ENCODE results near the gene ARL5C.

ARL5C gene

DNA sequence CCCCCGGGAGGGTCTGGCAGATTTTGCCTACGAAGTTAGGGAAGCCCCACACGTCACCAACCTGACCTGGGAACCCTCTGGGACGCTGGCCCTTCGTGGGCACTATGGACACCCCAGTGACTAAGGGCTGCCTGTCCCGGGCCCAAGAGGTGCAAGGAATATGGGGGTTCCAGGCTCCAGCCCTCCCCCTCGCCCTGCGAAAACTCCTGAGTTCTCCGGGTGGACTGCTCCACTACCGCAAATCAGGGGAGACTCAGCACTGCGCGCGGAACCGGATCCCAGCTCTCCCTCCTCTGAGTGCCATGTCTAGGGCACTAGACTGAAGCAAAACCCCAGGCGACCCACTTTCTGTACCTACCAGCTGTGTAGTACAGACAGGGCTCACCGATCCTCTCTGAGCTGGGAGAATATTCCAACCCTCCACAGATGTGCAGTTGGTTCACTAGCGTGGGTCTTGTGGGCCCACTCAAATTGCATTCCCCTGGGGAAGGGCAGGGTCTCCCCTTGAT, at the start of gene ARL5C:
Gene ARL5C (minus strand): TSS at position 321 of the 509 bp plus-strand sequence. CDS start 401 bp downstream, outside the sequence.
- H3K9ac ChIP-seq (ENCODE audit: low read length in 5 of 5) = peak within 1 kb of the TSS in 4 of 5 donors; percentile 4 to 78 (median 58)
- H3K36me3 ChIP-seq (ENCODE audit: control insufficient read depth in 5 of 5, insufficient read depth in 5 of 5, low read length in 5 of 5) = no peaks in the 10 kb centered on the region
- H3K27me3 ChIP-seq (ENCODE audit: control insufficient read depth in 5 of 5, insufficient read depth in 4 of 5, low read length in 5 of 5) = peaks cover 0 to 2% (median 0%) of the 10 kb centered on the region in 5 donors
- H3K27ac ChIP-seq (ENCODE audit: low read depth, low read length) = no peak within 1 kb of the TSS
- H3K4me1 ChIP-seq (ENCODE audit: control insufficient read depth in 5 of 5, insufficient read depth in 5 of 5, low read length in 5 of 5) = peaks cover 0 to 46% (median 25%) of the 10 kb centered on the region in 5 donors
- peak within 1 kb of the TSS; percentile 70 to 87 (median 76) for H3K4me3 ChIP-seq (ENCODE audit: low read depth in 1 of 5, low read length in 5 of 5)
- H3K9me3 ChIP-seq (ENCODE audit: control insufficient read depth in 5 of 5, low read length in 5 of 5) = no peaks in the 10 kb centered on the region

DNA sequence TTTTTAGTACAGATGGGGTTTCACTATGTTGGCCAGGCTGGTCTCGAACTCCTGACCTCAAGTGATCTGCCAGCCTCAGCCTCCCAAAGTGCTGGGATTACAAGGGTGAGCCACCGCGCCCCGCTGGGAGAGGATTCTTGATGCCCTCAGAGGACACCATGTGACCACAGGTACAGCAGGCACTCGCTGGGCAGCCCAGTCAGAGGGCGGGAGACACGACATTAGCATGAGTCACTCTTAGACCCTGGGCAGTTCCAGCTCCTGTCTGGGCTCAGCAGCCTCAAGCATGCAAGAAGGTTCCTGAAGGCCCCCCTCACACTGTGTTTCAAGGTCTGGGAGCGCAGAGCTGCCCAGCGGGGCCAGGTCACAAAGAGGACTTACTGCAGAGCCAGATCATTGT, 47.9 kb upstream of the ARL5C start:
- Histone ChIP-seq H3K4me3 (ENCODE audit: low read depth in 1 of 5, low read length in 5 of 5) (no peak overlapping the region), H3K27ac (ENCODE audit: low read depth, low read length) (no peak overlapping the region), H3K36me3 (ENCODE audit: control insufficient read depth in 5 of 5, insufficient read depth in 5 of 5, low read length in 5 of 5) (no peaks in the 10 kb centered on the region), H3K27me3 (ENCODE audit: control insufficient read depth in 5 of 5, insufficient read depth in 4 of 5, low read length in 5 of 5) (peaks cover 0 to 28% (median 22%) of the 10 kb centered on the region in 5 donors), H3K4me1 (ENCODE audit: control insufficient read depth in 5 of 5, insufficient read depth in 5 of 5, low read length in 5 of 5) (peaks cover 2 to 31% (median 28%) of the 10 kb centered on the region in 5 donors), H3K9ac (ENCODE audit: low read length in 5 of 5) (no peak overlapping the region), H3K9me3 (ENCODE audit: control insufficient read depth in 5 of 5, low read length in 5 of 5) (no peaks in the 10 kb centered on the region)

DNA sequence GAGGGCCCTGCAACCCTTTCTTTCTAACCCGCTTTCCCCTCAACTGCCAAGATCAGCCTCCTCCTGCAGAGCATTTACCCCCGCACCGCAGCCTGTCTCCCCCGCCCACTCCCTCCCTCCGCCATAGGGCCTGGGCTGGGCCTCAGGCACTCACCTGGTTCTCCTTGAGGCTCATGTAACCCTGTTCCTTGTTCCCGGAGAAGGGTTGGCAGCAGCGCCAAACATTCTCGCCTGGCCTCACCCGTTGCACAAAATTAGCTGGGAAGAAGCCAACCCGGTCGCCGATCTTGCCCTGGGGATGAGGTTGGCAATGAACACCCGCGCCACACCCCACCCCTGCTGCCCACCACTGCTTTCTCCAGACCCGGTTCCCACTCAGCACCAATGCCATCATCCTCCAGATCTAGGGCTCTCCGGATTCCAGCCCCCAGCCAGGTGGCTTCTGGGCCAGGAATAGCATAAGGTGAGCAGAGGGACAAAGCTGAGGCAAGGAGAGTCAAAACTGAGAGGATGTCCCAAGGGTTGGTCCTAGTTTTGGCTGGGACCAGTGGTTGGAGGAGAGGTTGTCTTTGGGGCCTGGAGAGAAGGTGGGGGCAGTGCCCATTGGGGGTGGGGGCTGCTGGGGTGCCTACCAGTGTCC, 47.0 kb upstream of the ARL5C start:
- no peak overlapping the region for H3K27ac ChIP-seq (ENCODE audit: low read depth, low read length)
- no peak overlapping the region for H3K4me3 ChIP-seq (ENCODE audit: low read depth in 1 of 5, low read length in 5 of 5)
- H3K9ac ChIP-seq (ENCODE audit: low read length in 5 of 5) = no peak overlapping the region
- H3K4me1 ChIP-seq (ENCODE audit: control insufficient read depth in 5 of 5, insufficient read depth in 5 of 5, low read length in 5 of 5) = peaks cover 2 to 35% (median 32%) of the 10 kb centered on the region in 5 donors
- H3K9me3 ChIP-seq (ENCODE audit: control insufficient read depth in 5 of 5, low read length in 5 of 5) = no peaks in the 10 kb centered on the region
- H3K36me3 ChIP-seq (ENCODE audit: control insufficient read depth in 5 of 5, insufficient read depth in 5 of 5, low read length in 5 of 5) = no peaks in the 10 kb centered on the region
- peaks cover 0 to 32% (median 23%) of the 10 kb centered on the region in 5 donors for H3K27me3 ChIP-seq (ENCODE audit: control insufficient read depth in 5 of 5, insufficient read depth in 4 of 5, low read length in 5 of 5)

DNA sequence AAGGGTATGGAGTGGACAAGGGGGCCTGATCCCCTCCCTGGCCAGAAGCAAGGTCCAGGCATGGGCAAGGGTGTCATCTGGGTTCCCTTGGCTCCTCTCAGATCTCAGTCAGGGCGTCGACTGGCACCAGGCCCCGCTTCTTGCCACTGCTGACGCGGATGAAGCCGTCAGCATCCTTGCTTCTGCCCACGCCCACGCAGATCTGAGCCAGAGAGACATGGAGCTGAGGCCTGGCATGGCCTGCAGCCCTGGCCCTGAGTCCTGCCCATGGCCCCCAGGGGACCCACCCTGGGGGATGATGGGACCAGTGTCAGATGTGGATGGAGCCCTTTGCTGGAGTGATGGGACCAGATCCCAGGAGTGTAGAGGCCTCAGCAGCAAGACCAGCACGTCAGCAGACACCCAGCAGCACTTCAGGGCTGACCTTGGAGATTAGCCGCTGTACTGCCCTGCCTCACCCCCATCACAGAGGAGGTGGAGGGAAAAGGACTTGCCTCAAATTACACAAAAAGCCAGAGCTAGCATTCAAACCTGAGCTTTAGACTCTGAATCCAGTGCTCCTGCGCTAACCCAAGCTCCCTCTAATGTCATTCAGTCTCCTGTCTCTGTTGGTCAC, 46.3 kb upstream of the ARL5C start:
- H3K27me3 ChIP-seq (ENCODE audit: control insufficient read depth in 5 of 5, insufficient read depth in 4 of 5, low read length in 5 of 5) = peaks cover 0 to 32% (median 22%) of the 10 kb centered on the region in 5 donors

DNA sequence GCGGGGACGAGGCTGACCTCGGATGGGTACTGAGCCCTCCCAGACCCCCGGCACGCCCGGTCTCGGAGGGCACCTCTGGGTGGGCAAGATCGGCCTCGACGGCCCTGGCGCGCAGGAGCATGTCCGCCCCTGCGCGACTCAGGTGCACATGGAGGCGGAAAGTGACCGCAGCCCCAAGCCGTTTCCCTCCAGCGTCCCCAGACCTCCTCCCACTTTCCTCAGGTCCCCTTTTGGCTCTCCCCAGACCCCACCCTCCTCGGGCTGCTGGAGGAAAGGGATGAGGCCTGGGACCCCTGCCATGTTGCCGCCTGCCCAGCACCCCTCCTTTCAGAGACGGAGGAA, 44.1 kb upstream of the ARL5C start:
- H3K27me3 ChIP-seq (ENCODE audit: control insufficient read depth in 5 of 5, insufficient read depth in 4 of 5, low read length in 5 of 5) = peaks cover 0 to 23% (median 17%) of the 10 kb centered on the region in 5 donors
- H3K4me3 ChIP-seq (ENCODE audit: low read depth in 1 of 5, low read length in 5 of 5) = peak overlapping the region in 3 of 5 donors; percentile 44 to 57 (median 50)
- no peaks in the 10 kb centered on the region for H3K9me3 ChIP-seq (ENCODE audit: control insufficient read depth in 5 of 5, low read length in 5 of 5)
- H3K4me1 ChIP-seq (ENCODE audit: control insufficient read depth in 5 of 5, insufficient read depth in 5 of 5, low read length in 5 of 5) = peaks cover 2 to 35% (median 32%) of the 10 kb centered on the region in 5 donors
- peaks cover 1 to 6% (median 2%) of the 10 kb centered on the region in 5 donors for H3K36me3 ChIP-seq (ENCODE audit: control insufficient read depth in 5 of 5, insufficient read depth in 5 of 5, low read length in 5 of 5)
- no peak overlapping the region for H3K27ac ChIP-seq (ENCODE audit: low read depth, low read length)
- H3K9ac ChIP-seq (ENCODE audit: low read length in 5 of 5) = peak overlapping the region in 2 of 5 donors; percentile 23 to 45

More for the DNA sequence above, 46.3 kb upstream of the ARL5C start:
- H3K36me3 ChIP-seq (ENCODE audit: control insufficient read depth in 5 of 5, insufficient read depth in 5 of 5, low read length in 5 of 5) = no peaks in the 10 kb centered on the region
- H3K4me1 ChIP-seq (ENCODE audit: control insufficient read depth in 5 of 5, insufficient read depth in 5 of 5, low read length in 5 of 5) = peaks cover 2 to 35% (median 32%) of the 10 kb centered on the region in 5 donors
- no peak overlapping the region for H3K27ac ChIP-seq (ENCODE audit: low read depth, low read length)
- H3K9ac ChIP-seq (ENCODE audit: low read length in 5 of 5) = no peak overlapping the region
- no peak overlapping the region for H3K4me3 ChIP-seq (ENCODE audit: low read depth in 1 of 5, low read length in 5 of 5)
- no peaks in the 10 kb centered on the region for H3K9me3 ChIP-seq (ENCODE audit: control insufficient read depth in 5 of 5, low read length in 5 of 5)

GRCh38 chr17:39209317-39210092, 43.5 kb upstream of the ARL5C start:
- H3K4me1 ChIP-seq (ENCODE audit: control insufficient read depth in 5 of 5, insufficient read depth in 5 of 5, low read length in 5 of 5) = peaks cover 2 to 35% (median 32%) of the 10 kb centered on the region in 5 donors
- H3K9ac ChIP-seq (ENCODE audit: low read length in 5 of 5) = peak overlapping the region in 3 of 5 donors; percentile 23 to 45 (median 40)
- no peaks in the 10 kb centered on the region for H3K9me3 ChIP-seq (ENCODE audit: control insufficient read depth in 5 of 5, low read length in 5 of 5)
- H3K27ac ChIP-seq (ENCODE audit: low read depth, low read length) = no peak overlapping the region
- peaks cover 0 to 23% (median 13%) of the 10 kb centered on the region in 5 donors for H3K27me3 ChIP-seq (ENCODE audit: control insufficient read depth in 5 of 5, insufficient read depth in 4 of 5, low read length in 5 of 5)
- peaks cover 3 to 11% (median 8%) of the 10 kb centered on the region in 5 donors for H3K36me3 ChIP-seq (ENCODE audit: control insufficient read depth in 5 of 5, insufficient read depth in 5 of 5, low read length in 5 of 5)
- H3K4me3 ChIP-seq (ENCODE audit: low read depth in 1 of 5, low read length in 5 of 5) = peak overlapping the region in 3 of 5 donors; percentile 44 to 57 (median 50)

GRCh38 chr17:39208893-39209292, 42.9 kb upstream of the ARL5C start:
- Histone ChIP-seq H3K9ac (ENCODE audit: low read length in 5 of 5) (no peak overlapping the region), H3K4me1 (ENCODE audit: control insufficient read depth in 5 of 5, insufficient read depth in 5 of 5, low read length in 5 of 5) (peaks cover 2 to 35% (median 32%) of the 10 kb centered on the region in 5 donors), H3K36me3 (ENCODE audit: control insufficient read depth in 5 of 5, insufficient read depth in 5 of 5, low read length in 5 of 5) (peaks cover 7 to 17% (median 14%) of the 10 kb centered on the region in 5 donors), H3K27me3 (ENCODE audit: control insufficient read depth in 5 of 5, insufficient read depth in 4 of 5, low read length in 5 of 5) (peaks cover 0 to 23% (median 10%) of the 10 kb centered on the region in 5 donors), H3K4me3 (ENCODE audit: low read depth in 1 of 5, low read length in 5 of 5) (peak overlapping the region in 1 of 5 donors; percentile 57), H3K9me3 (ENCODE audit: control insufficient read depth in 5 of 5, low read length in 5 of 5) (no peaks in the 10 kb centered on the region), H3K27ac (ENCODE audit: low read depth, low read length) (no peak overlapping the region)

DNA sequence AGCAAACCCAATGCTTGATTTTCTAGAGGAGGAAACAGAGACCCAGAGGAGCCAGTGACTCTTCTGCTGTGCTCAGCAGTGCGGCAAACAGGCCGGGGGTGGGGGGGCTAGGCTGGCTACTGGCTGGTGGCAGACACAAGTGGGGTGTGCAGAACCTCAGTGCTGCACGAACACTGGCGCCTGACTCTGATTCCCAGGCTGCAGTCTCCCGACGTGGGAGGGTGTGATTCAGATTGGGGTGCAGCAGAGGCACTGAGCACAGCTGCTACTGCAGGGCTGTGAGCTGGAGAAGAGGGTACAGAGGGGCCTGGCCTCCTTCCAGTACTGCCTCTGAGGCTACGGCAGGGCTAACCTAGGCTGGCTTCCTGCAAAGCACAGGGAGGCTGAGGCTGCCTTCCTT, 42.2 kb upstream of the ARL5C start:
- Histone ChIP-seq H3K4me1 (ENCODE audit: control insufficient read depth in 5 of 5, insufficient read depth in 5 of 5, low read length in 5 of 5) (peaks cover 2 to 35% (median 31%) of the 10 kb centered on the region in 5 donors), H3K9me3 (ENCODE audit: control insufficient read depth in 5 of 5, low read length in 5 of 5) (no peaks in the 10 kb centered on the region), H3K27me3 (ENCODE audit: control insufficient read depth in 5 of 5, insufficient read depth in 4 of 5, low read length in 5 of 5) (peaks cover 0 to 23% (median 10%) of the 10 kb centered on the region in 5 donors), H3K36me3 (ENCODE audit: control insufficient read depth in 5 of 5, insufficient read depth in 5 of 5, low read length in 5 of 5) (peaks cover 10 to 25% (median 21%) of the 10 kb centered on the region in 5 donors), H3K4me3 (ENCODE audit: low read depth in 1 of 5, low read length in 5 of 5) (no peak overlapping the region), H3K9ac (ENCODE audit: low read length in 5 of 5) (no peak overlapping the region), H3K27ac (ENCODE audit: low read depth, low read length) (no peak overlapping the region)

DNA sequence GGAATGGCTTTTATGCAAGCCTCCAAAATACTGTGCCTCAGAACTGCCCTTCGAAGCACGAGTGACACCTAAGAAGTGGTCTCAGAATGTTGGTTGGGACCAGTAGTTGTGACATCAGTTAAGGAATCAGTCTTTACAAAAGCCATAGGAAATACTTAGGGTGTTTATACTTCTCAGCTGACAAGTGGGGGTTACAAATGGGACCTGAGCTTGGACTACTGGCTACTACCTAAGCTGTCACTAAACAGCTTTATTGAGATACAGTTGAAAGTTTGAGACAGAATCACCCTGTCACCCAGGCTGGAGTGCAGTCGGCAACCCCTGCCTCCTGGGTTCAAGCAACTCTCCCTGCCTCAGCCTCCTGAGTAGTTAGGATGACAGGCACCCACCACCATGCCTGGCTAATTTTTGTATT, 39.2 kb upstream of the ARL5C start:
- H3K9me3 ChIP-seq (ENCODE audit: control insufficient read depth in 5 of 5, low read length in 5 of 5) = no peaks in the 10 kb centered on the region
- peaks cover 0 to 13% (median 5%) of the 10 kb centered on the region in 5 donors for H3K27me3 ChIP-seq (ENCODE audit: control insufficient read depth in 5 of 5, insufficient read depth in 4 of 5, low read length in 5 of 5)
- no peak overlapping the region for H3K9ac ChIP-seq (ENCODE audit: low read length in 5 of 5)
- peaks cover 15 to 42% (median 36%) of the 10 kb centered on the region in 5 donors for H3K36me3 ChIP-seq (ENCODE audit: control insufficient read depth in 5 of 5, insufficient read depth in 5 of 5, low read length in 5 of 5)
- no peak overlapping the region for H3K4me3 ChIP-seq (ENCODE audit: low read depth in 1 of 5, low read length in 5 of 5)
- peaks cover 6 to 40% (median 34%) of the 10 kb centered on the region in 5 donors for H3K4me1 ChIP-seq (ENCODE audit: control insufficient read depth in 5 of 5, insufficient read depth in 5 of 5, low read length in 5 of 5)
- no peak overlapping the region for H3K27ac ChIP-seq (ENCODE audit: low read depth, low read length)

Data from subcutaneous abdominal adipose tissue (tissue), 5 donors.